ELF-1 (cell line): Measurements from ENCODE around the gene NKD2.
"Not testable (repeated sequence)": the region's sequence is repeated elsewhere in the genome, so short reads cannot be mapped to it uniquely, and the experiment has no call there.

Experiments used
- DNase-seq: peaks from one replicate; pipeline ENCODE4 v3.0.0-alpha.2; 2016; ENCODE audit warnings: low read depth, low spot score

Gene NKD2

GRCh38 chr5:1000329-1000728 lies 8.3 kb upstream of the NKD2 start:
- no peak for DNase-seq

GRCh38 chr5:1000831-1001230 lies 7.8 kb upstream of the NKD2 start:
- not testable (repeated sequence) for DNase-seq

DNA sequence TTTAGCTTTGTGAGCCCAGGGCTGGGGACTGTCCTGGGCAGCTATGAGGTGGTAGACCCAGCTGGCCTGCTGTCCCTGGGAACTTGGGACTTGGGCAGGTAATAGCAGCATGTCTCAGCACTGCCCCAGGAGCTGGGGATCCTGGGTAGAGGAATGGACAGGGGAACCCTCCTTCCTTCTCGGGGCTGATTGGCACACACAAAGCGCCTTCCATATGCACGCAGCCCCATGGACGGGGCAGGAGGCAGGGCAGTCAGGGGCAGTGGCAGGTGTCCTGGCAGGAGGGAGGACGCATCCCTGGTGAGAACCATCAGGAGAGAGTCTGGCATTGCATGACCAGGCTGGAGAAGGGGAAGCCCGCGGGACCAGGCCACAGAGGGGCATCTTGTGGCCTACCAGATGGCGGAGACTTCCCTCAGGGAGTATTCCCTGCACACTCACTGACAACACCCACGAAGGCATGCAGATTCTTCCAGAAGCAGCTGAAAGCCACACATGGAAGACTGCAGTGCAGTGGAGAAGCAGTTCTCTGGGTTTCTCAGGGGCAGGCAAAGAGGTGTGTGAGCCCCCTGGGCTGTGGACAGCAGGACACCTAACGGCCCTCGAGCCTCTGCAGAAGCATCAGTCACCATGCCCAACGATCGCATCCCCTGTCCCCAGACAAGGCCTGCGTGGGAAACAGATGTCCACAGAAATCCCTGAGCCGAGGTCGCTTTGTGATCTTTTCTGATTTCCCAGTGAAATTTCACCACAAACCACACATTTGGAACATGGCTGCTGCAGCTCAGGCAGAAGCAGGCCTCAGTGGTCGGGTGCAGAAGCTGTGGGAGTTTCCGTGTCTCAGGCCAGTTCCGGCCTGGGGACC lies 7.0 kb upstream of the NKD2 start:
- DNase-seq = no peak

GRCh38 chr5:1002271-1002546 lies 6.4 kb upstream of the NKD2 start:
- no peak for DNase-seq

DNA sequence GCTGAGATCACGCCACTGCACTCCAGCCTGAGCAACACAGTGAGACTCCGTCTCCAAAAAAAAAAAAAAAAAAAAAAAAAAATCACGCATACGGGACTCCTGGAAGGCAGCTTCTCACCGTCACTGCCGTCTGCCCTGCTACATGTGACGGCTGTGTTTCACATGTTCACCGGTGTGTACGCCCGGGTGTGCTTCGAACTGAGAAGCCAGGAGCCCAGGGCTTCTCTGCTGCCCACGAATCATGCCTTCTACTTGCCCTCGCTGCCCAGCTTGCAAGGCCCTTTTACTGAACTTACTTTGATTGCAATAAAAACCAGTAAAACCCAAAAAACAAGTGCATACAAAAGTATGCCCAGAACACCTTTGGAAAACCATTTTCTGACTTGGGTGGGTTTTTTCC lies 5.8 kb upstream of the NKD2 start:
- DNase-seq = no peak

- no peak for DNase-seq
Observed at GRCh38 chr5:1003296-1003937, 5.2 kb upstream of the NKD2 start.

GRCh38 chr5:1004461-1005248 lies 3.9 kb upstream of the NKD2 start:
- peak; percentile 82 for DNase-seq

DNA sequence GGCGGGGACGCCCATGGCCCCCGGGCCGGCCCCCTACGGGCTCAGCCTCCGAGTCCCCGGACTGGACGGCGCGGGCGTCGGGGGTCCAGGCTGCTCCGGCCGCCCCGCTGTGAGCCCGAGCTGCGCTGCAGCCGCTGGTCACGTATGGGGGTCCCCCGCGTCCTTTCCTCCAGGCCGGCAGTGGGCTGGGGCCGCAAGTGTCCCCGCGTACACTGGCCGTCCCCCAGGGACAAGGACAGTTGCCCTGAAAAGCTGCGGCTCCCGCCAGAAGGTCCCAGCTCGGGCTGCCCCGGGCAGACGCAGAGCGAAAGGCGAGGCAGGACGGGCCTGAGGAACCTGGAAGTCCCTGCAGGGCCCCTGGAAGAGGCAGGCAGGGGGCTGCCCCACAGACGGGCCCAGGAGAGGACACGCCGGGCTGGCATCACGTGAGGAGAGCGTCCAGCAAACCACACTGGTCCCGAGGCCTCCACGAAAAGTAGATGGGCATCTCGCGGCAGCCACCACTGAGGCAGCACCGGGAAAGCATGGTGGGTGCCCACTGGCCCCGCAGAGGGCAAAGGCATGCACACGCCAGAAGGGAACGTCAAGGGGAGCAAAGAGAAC lies 3.3 kb upstream of the NKD2 start:
- no peak for DNase-seq

DNA sequence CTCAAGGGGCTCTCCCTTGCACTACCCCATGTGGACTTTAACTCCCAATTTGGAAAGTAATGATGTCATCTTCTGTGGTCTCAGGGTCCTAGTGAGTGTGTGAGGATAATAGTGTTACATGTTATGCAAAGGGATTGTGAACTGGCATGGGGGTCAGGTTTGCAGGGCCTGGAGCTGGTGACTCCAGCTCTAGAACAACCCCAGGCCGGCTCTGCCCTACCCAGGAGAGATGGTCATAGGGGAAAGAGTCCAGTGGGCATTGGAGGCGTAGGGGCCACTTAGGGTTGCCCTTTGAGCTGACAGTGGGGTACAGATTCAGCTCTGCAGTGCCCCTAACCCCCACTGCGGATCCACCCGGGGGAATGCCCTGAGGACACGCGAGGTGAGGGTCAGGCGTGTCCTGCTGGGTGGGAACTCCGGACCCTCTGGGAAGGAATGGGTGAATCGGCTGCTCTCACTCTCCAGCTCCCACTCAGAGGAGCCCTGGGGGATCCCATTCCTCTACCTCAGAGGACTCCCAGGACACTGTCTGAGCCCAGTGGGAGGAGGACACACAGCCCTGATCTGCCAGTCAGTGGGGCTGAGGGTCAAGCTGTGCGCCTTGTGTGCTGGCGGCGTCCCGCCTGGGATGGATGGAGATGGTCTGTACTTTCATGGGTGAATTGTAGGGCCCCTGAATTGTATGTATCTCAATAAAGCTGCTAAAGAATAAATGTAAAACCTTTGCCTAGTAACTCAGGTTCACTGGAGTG lies 2.5 kb upstream of the NKD2 start:
- no peak for DNase-seq

DNA sequence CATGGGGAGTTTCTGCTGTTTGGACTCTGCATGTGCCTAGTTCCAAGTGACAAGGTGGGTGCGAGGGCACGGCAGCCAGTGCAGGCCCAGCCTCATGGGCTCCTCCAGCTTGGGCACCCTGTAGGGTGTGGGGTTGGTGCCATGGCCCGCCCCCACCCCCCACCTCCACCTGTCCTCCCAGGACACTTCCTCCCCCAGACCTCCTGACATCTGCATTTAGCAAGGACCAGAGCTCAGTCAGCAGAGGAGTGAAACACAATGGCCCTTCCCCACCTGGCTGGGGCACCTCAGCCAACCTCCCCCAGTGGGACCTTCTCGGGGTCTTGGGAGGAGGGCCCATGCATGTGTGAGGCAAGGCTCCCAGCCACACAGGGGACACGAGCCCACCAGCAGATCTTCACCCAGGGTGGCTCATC lies 1.9 kb upstream of the NKD2 start:
- DNase-seq = no peak

DNA sequence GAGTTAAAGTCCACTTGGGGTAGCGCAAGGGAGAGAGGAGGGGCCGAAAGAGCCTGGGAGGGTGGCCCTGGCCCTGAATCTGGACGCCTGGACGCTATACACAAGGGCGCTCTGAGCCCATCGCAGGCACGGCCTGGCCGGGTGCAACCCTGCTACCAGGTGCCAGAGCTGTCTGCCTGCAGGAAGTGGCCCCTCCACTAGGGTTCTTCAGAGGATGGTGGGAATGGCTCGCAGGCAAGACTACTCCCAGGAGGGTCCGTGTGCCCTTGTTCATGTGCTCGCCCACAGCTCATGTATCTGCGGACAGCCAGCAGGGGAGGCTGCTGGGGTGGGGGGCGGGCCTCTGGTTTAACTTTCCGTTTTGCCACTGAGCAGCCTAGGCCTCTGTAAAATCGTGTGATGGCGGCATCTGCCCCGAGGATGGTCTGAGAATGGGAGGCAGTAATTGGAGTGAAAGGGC lies 1.4 kb upstream of the NKD2 start:
- peak; percentile 47 for DNase-seq

DNA sequence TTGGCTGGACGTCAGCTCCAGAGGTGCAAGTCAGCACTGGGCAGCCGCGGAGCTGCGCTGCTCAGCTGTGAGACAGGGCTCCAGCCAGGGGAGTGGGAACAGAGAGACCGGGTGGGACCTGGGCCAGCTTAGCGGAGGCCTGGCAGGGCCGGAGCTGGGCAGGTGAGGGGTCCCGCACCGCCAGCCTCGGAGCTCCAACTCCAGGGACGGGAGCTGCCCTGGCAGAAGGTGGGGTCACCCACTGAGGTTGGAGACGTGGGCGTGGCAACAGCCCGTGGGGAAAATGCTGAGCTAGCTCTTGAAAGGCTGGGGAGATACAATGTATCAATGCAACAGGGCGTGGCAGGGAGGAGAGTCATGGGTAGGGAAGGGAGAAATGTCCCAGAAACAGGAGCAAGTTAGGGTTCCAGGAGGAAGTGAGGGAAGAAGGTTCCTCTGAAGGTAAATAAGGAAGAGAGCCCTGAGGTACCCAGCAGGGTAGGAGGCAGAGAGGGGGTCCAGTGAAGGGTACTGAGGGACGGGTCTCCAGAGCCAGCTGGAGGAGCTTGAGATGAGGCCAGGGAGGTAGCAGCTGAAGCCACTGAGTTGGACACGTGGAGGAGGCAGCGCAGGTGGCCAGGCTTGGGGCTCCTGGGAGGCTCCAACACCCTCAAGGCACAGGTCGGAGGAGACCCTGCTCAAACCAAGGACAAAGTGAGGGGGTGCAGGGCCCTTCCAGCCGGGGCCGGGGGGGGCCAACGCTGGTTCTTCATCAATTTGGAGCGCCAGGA lies 736 bp upstream of the NKD2 start:
- DNase-seq = no peak

GRCh38 chr5:1009359-1010180 lies 968 bp downstream of the NKD2 start:
- no peak for DNase-seq

GRCh38 chr5:1010181-1010510 lies 1.5 kb downstream of the NKD2 start:
- DNase-seq = peak; percentile 38

GRCh38 chr5:1010641-1011046 lies 2.0 kb downstream of the NKD2 start:
- DNase-seq = no peak

DNA sequence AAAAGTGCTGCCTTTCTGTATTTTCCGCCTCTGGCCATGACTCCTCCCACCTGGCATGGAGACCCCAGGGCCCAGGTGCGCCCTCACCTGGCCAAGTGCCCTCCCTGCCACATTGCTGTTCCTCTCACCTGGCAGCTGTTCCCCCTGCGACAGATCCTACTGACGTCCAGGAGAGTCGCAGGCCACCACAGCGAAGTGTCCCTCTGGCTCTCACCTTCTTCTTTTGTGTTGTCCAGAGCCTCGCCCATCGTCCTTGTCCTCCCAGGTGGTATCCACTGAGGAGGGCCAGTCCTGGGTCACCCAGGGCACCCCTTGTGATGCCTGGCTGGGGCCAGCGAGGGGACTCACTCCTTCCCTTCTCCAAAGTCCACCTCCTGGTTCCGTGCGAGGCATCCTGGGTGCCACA lies 2.6 kb downstream of the NKD2 start:
- DNase-seq = peak; percentile 86

GRCh38 chr5:1011741-1012312 lies 3.2 kb downstream of the NKD2 start:
- no peak for DNase-seq

DNA sequence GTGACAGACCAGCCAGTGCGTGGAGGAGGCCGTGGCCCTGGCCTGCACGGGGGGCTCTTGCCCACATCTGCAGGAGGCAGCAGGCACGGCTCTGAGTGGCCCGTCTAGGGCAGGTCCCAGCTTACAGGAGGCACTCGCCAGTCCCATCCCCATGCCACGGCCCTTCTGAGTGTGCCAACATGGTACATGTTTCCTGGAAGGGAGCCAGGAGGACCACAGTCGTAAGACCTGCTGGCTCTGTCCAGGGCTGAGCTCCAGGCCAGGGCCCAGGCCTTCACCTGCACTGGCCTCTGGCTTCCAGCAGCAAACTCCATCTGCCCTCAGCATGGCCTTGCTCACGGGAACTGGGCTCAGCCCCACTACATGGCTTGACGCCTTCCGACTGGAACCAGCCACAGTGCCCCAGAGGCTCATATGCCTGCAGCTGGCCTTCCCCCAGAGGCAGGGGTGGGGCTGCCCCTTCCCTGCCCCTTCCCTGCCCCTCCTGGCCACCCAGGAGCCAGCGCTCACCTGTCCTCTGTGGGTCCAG lies 3.8 kb downstream of the NKD2 start:
- DNase-seq = no peak

DNA sequence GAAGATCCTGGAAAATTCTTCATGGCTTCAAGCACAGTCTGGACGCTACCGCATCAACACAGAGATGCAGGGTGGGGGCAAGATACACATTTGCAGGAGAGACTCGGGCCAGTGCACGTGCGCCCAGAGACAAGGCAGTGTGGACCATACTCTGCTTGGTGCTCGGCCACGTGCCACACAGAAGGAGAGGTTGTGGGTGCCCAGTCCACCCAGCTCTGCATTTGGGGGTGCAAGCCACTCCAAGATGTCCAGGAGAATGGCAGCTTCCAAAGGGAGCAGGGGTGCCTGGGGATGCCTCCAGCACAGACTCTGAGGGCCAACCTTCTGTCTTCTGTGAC lies 4.3 kb downstream of the NKD2 start:
- DNase-seq = no peak
